Mucosa of descending colon (tissue), 3 donors: Measurements from ENCODE around the gene CDC42BPB. TPM values are rescaled to one million over a fixed set of nuclear protein-coding genes. Genes with fewer than 3 reads are reported as not detected.
A peak's percentile ranks its signal among the peaks of the same experiment; 100 is the strongest.

Source experiments
- ATAC-seq: fragments of 200-7000 bp; cut with Tn5 transposase; one replicate; pipeline ENCODE4 v1.9.1; 2020; ENCODE audit warnings: mild to moderate bottlenecking, moderate library complexity
- DNase-seq, 3 donors: peaks; one replicate each; pipeline ENCODE4 v3.0.0-alpha.2; 2020
- H3K36me3 ChIP-seq: fragments of 200-600 bp; one replicate; pipeline ENCODE4 v1.8.0; 2021; ENCODE audit warnings: low read depth, mild to moderate bottlenecking
- H3K4me1 ChIP-seq: fragments of 200-600 bp; one replicate; pipeline ENCODE4 v1.8.0; 2021; ENCODE audit warnings: low read depth, mild to moderate bottlenecking
- H3K4me3 ChIP-seq: fragments of 200-600 bp; one replicate; pipeline ENCODE4 v1.8.0; 2021; ENCODE audit warnings: mild to moderate bottlenecking
- H3K9me3 ChIP-seq: fragments of 200-600 bp; one replicate; pipeline ENCODE4 v1.8.0; 2021; ENCODE audit warnings: mild to moderate bottlenecking
- CTCF ChIP-seq: fragments of 200-600 bp; IDR thresholded peaks from one replicate; pipeline ENCODE4 v1.8.0; 2022; ENCODE audit warnings: antibody characterized with exemption, mild to moderate bottlenecking
- intact Hi-C, 2 donors: fragments of 100-400 bp; cut with DNase I in 1 of 2; cut with micrococcal nuclease in 1 of 2; formaldehyde crosslinking; loops; one replicate each; pipeline versions ENCODE4 v1.11.0 to v1.11.1; 2022; cut with DNase I, micrococcal nuclease
- total RNA-seq, 3 donors: library from RNA; stranded (reverse); fragmentation: NEBNext Ultra II Directional in 2 of 3; extraction: Animal tissue kit (Norgen Biotek cat#: 25700) in 2 of 3; gene quantifications; one replicate each; pipeline versions ENCODE4 v1.2.1 to v1.2.4, GENCODE V29; 2021 to 2023
- donor health status: DM: no; HTN: no; CAD: no; lungs with moderate emphysema.
- donor health status: DM: no; HTN: no; CAD: no.
- donor health status: DM: no; HTN: yes; CAD: no.

CDC42BPB gene
- total RNA-seq, 3 donors from 2014 or later = 77.6 to 106 (median 84.4) TPM

DNA sequence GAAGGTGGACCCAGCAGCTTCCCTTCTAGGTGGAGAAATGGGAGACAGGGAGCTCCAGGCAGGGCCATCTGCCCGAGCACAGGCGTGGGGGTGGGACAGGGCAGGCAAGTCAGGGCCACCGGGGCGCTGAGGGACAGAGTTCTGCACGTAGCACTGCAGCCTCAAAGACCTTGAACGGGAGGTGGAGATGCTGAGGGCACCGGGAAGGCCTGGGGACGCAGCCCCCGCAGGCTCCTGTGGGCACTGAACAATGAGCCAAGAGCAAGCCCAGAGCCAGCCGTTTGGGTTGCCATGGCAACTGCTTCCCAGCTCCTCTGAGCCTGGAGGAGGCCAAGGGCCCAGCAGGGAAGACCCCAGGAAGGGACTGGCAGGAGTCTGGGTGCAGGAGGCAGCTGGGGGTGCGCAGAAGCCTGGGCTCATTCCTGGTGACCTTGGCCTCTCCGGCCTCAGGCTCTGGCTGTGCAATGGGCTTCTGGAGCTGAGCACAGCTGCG, 30.0 kb upstream of the CDC42BPB start:
- Histone ChIP-seq H3K9me3 (no peaks in the 10 kb centered on the region), H3K4me1 (peaks cover 12% of the 10 kb centered on the region), H3K36me3 (no peaks in the 10 kb centered on the region), H3K4me3 (no peak overlapping the region)
- no peak for TF ChIP-seq CTCF
- intact Hi-C loops = no loop called here
- peak in 2 of 3 donors; percentile 22 to 38 for DNase-seq
- ATAC-seq = no peak

DNA sequence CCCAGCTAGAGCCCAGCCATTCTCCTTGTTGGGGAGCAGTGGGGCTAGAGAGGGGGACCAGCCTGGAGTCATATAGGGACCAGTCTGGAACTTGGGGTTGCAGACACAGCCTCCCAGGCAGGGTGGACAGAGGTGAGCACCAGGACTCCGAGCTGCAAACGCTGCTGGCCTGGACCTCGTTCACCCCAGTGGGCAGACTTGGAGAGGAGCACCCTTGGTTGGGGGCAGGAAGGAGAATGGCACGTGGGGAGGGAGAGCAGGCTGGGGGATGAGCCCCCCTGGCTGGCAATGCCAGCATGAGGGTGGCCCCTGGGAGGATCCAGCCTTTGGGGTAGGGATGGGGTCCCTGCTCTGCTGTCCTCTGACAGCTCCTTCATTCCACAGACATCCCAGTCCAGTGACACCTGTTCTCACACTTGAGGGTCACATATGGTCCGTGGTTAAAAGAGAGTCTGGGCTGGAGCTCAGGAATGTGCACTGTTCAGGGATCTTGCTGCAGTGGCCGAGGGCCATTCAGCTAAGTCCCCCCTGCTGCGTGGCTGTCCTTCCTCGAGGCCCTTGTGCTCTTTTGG, 29.5 kb upstream of the CDC42BPB start:
- intact Hi-C loops = no loop called here
- H3K4me1 ChIP-seq = peaks cover 11% of the 10 kb centered on the region
- H3K36me3 ChIP-seq = no peaks in the 10 kb centered on the region
- H3K9me3 ChIP-seq = no peaks in the 10 kb centered on the region
- H3K4me3 ChIP-seq = no peak overlapping the region
- TF ChIP-seq CTCF = no peak
- peak in 1 of 3 donors; percentile 19 for DNase-seq
- ATAC-seq = no peak

- Histone ChIP-seq H3K9me3 (no peaks in the 10 kb centered on the region), H3K36me3 (no peaks in the 10 kb centered on the region), H3K4me1 (peaks cover 3% of the 10 kb centered on the region), H3K4me3 (no peak overlapping the region)
- ATAC-seq (peak; percentile 6), DNase-seq (peak in 2 of 3 donors; percentile 8 to 31)
- intact Hi-C loops = no loop called here
- TF ChIP-seq CTCF = no peak
Observed at GRCh38 chr14:103085106-103086091, 28.1 kb upstream of the CDC42BPB start.

DNA sequence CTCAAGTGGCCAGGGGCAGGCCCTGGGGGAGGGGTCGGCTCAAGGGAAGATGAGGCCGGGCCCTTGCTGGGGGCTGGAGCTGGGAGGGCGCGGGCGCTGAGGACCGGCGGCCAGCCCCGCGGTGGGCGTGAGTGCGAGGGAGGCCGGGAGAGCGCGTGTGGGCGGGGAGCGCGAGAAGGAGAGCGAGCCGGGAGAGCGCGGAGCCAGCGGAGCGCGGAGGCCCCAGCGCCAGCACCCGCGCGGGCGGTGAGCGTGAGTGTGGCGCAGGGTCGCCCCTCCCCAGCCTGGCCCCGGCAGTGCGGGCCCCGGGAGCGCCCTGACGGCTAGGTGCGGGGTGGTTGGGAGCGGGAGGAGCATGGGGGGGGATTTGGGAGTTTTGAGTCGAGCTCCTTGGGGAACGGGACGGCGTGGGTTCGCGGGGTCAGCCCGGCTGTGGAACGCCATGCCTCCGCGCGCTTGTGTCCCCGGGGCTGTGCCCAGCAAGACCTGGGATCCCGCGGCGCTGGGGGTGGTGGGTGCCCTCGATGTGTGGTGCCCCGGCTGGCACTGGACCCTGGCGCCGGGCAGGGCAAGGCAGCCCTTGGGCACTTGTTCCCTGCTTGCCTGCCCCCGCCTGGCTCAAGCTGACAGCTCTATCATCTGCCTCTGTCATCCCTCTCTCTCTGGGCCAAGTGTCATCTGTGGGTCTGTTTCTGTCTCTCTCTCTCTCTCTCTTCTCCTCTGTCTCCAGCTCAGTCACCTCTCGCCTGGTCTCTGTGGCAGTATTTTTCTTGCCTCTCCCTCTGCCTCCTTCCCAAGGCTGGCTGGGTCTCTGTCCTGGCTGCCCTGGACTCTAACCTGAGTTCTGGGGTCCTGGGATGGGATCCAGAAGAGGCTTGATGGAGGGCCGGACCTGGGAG, 26.9 kb upstream of the CDC42BPB start, which contains the start of gene LBHD2:
Gene LBHD2, plus strand, starts transcription at position 190 of the 899 bp plus-strand sequence. CDS start 1,803 bp downstream, outside the sequence.
- DNase-seq (peak in 1 of 3 donors; percentile 47), ATAC-seq (peak; percentile 44)
- no peaks in the 10 kb centered on the region for H3K36me3 ChIP-seq
- intact Hi-C loops = loop anchor here in 1 of 2 donors (5.0 kb wide), 1 partner anchor 208 kb away; no protein-coding TSS in a partner anchor
- no peak for TF ChIP-seq CTCF
- peaks cover 3% of the 10 kb centered on the region for H3K4me1 ChIP-seq
- H3K4me3 ChIP-seq = no peak within 1 kb of the TSS
- H3K9me3 ChIP-seq = no peaks in the 10 kb centered on the region

- Histone ChIP-seq H3K36me3 (no peaks in the 10 kb centered on the region), H3K9me3 (no peaks in the 10 kb centered on the region), H3K4me3 (no peak overlapping the region), H3K4me1 (peaks cover 3% of the 10 kb centered on the region)
- ATAC-seq (no peak), DNase-seq (no peak)
- no peak for TF ChIP-seq CTCF
- intact Hi-C loops = loop anchor here in 1 of 2 donors (5.0 kb wide), 1 partner anchor 210 kb away; no protein-coding TSS in a partner anchor
Observed at GRCh38 chr14:103081951-103082350, 24.6 kb upstream of the CDC42BPB start.
